ENCODE results near the gene PRXL2C. TPM values are rescaled to one million over a fixed set of nuclear protein-coding genes. Genes with fewer than 3 reads are reported as not detected.
A peak's percentile ranks its signal among the peaks of the same experiment; 100 is the strongest.
"Not testable (repeated sequence)": the region's sequence is repeated elsewhere in the genome, so short reads cannot be mapped to it uniquely, and the experiment has no call there.

Gene PRXL2C, protein sequence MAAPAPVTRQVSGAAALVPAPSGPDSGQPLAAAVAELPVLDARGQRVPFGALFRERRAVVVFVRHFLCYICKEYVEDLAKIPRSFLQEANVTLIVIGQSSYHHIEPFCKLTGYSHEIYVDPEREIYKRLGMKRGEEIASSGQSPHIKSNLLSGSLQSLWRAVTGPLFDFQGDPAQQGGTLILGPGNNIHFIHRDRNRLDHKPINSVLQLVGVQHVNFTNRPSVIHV
- total RNA-seq: 19.7 TPM
- 11.2 TPM for polyA plus RNA-seq

- Histone ChIP-seq H3K27ac (ENCODE audit: low read depth) (peak within 1 kb of the TSS; percentile 96), H3K36me3 (ENCODE audit: insufficient read depth) (no peaks in the 10 kb centered on the region), H3K4me1 (ENCODE audit: insufficient read depth) (no peaks in the 10 kb centered on the region), H3K4me3 (ENCODE audit: low read depth, low read length) (peak within 1 kb of the TSS; percentile 68)
- no peak for DNase-seq (ENCODE audit: extremely low spot score)
- WGBS: 3% methylated on average over 57 of the region's 57 CpGs
Measured at GRCh38 chr9:96655198-96655851, at the start of gene PRXL2C. PRXL2C (minus strand) TSS chr9:96655317; CDS start chr9:96655281, 36 bp downstream.

DNA sequence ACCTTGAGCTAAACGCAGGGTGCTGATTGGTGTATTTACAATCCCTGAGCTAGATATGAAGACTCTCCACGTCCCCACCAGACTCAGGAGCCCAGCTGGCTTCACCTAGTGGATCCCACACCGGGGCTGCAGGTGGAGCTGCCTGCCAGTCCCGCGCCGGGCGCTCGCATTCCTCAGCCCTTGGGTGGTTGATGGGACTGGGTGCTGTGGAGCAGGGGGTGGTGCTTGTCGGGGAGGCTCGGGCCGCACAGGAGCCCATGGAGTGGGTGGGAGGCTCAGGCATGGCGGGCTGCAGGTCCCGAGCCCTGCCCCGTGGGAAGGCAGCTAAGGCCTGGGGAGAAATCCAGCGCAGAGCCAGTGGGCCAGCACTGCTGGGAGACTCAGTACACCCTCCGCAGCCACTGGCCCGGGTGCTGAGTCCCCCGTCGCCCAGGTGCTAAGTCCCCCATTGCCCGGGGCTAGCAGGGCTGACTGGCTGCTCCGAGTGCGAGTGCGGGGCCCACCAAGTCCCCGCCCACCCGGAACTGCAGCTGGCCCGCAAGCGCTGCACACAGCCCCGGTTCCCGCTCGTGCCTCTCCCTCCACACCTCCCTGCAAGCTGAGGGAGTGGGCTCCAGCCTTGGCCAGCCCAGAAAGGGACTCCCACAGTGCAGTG is 45.7 kb upstream of the PRXL2C start:
- not testable (repeated sequence) for H3K36me3 ChIP-seq (ENCODE audit: insufficient read depth); H3K4me1 ChIP-seq (ENCODE audit: insufficient read depth); H3K27ac ChIP-seq (ENCODE audit: low read depth); H3K4me3 ChIP-seq (ENCODE audit: low read depth, low read length); DNase-seq (ENCODE audit: extremely low spot score)
- WGBS: 92% methylated on average over 30 of the region's 30 CpGs

GRCh38 chr9:96691326-96691725 is 36.2 kb upstream of the PRXL2C start:
- no peak overlapping the region for H3K4me3 ChIP-seq (ENCODE audit: low read depth, low read length)
- 67% methylated on average over 1 of the region's 1 CpG for WGBS
- no peaks in the 10 kb centered on the region for H3K4me1 ChIP-seq (ENCODE audit: insufficient read depth)
- H3K27ac ChIP-seq (ENCODE audit: low read depth): no peak overlapping the region
- DNase-seq (ENCODE audit: extremely low spot score): no peak
- H3K36me3 ChIP-seq (ENCODE audit: insufficient read depth): no peaks in the 10 kb centered on the region

- H3K4me3 ChIP-seq (ENCODE audit: low read depth, low read length): no peak overlapping the region
- DNase-seq (ENCODE audit: extremely low spot score): no peak
- no peaks in the 10 kb centered on the region for H3K4me1 ChIP-seq (ENCODE audit: insufficient read depth)
- no peaks in the 10 kb centered on the region for H3K36me3 ChIP-seq (ENCODE audit: insufficient read depth)
- H3K27ac ChIP-seq (ENCODE audit: low read depth): no peak overlapping the region
- WGBS: 76% methylated on average over 8 of the region's 8 CpGs
Measured at GRCh38 chr9:96688745-96689464, 33.8 kb upstream of the PRXL2C start.

- H3K27ac ChIP-seq (ENCODE audit: low read depth): no peak overlapping the region
Measured at GRCh38 chr9:96688187-96688586, 33.1 kb upstream of the PRXL2C start.

GRCh38 chr9:96686638-96687335 is 31.7 kb upstream of the PRXL2C start:
- Histone ChIP-seq H3K36me3 (ENCODE audit: insufficient read depth) (no peaks in the 10 kb centered on the region), H3K4me3 (ENCODE audit: low read depth, low read length) (peak overlapping the region; percentile 40), H3K27ac (ENCODE audit: low read depth) (peak overlapping the region; percentile 56), H3K4me1 (ENCODE audit: insufficient read depth) (no peaks in the 10 kb centered on the region)
- WGBS: 2% methylated on average over 62 of the region's 62 CpGs
- DNase-seq (ENCODE audit: extremely low spot score): peak; percentile 21

More at GRCh38 chr9:96688187-96688586, 33.1 kb upstream of the PRXL2C start:
- H3K4me1 ChIP-seq (ENCODE audit: insufficient read depth): no peaks in the 10 kb centered on the region
- WGBS: 73% methylated on average over 5 of the region's 5 CpGs
- no peak for DNase-seq (ENCODE audit: extremely low spot score)
- H3K36me3 ChIP-seq (ENCODE audit: insufficient read depth): no peaks in the 10 kb centered on the region
- H3K4me3 ChIP-seq (ENCODE audit: low read depth, low read length): no peak overlapping the region

DNA sequence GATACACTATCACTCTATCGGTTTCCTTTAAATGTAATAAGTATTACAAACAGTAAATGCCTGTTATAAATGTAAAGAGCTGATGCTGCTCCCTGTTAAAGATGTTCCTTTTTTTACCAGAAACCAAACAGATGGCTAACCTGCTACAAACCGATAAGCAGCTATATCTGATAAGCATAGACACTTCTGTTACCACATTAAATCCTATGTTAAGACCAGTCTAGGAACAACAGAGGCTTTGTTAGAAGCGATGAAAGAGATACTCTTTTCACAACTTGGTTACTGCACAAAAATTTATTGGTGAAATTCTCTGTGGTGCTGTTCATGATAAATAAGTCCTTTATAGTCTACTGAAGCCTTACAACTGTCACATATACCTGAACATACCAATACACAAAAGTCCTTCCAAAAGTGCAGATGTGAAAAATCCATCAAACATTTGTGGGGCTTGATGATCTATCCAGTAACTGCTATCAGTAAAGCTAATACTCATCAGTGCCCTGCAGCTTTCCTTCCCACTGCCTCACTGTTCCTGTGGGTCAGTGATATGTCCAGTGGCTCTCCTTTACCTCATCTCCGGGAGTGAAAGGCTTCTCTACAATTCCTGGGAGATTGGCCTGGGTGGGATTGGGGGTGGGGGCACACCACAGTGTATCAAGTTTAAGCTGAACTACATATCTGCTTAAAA is 25.8 kb upstream of the PRXL2C start:
- no peak for DNase-seq (ENCODE audit: extremely low spot score)
- no peak overlapping the region for H3K27ac ChIP-seq (ENCODE audit: low read depth)
- no peaks in the 10 kb centered on the region for H3K4me1 ChIP-seq (ENCODE audit: insufficient read depth)
- H3K4me3 ChIP-seq (ENCODE audit: low read depth, low read length): no peak overlapping the region
- no peaks in the 10 kb centered on the region for H3K36me3 ChIP-seq (ENCODE audit: insufficient read depth)
- 45% methylated on average over 4 of the region's 4 CpGs for WGBS

- Histone ChIP-seq H3K4me3 (ENCODE audit: low read depth, low read length) (no peak overlapping the region), H3K4me1 (ENCODE audit: insufficient read depth) (no peaks in the 10 kb centered on the region), H3K27ac (ENCODE audit: low read depth) (no peak overlapping the region), H3K36me3 (ENCODE audit: insufficient read depth) (no peaks in the 10 kb centered on the region)
- no peak for DNase-seq (ENCODE audit: extremely low spot score)
Measured at GRCh38 chr9:96674906-96675538, 19.9 kb upstream of the PRXL2C start.

DNA sequence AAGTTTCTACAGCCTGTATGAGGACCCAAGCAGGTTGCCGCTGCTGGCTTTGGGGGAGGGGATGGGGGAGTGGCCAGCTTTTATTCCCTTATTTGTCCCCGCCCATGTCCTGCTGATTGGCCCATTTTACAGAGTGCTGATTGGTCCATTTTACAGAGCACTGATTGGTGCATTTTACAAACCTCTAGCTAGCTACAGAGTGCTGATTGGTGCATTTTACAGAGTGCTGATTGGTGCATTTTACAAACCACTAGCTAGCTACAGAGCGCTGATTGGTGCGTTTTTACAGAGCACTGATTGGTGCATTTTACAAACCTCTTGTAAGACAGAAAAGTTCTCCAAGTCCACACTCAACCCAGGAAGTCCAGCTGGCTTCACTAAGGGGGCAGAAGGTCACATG is 18.7 kb upstream of the PRXL2C start:
- WGBS: 91% methylated on average over 4 of the region's 4 CpGs
- not testable (repeated sequence) for H3K4me3 ChIP-seq (ENCODE audit: low read depth, low read length); H3K36me3 ChIP-seq (ENCODE audit: insufficient read depth); H3K4me1 ChIP-seq (ENCODE audit: insufficient read depth); DNase-seq (ENCODE audit: extremely low spot score); H3K27ac ChIP-seq (ENCODE audit: low read depth)

GRCh38 chr9:96668868-96669534 is 13.9 kb upstream of the PRXL2C start:
- Histone ChIP-seq H3K4me3 (ENCODE audit: low read depth, low read length) (no peak overlapping the region), H3K27ac (ENCODE audit: low read depth) (no peak overlapping the region), H3K4me1 (ENCODE audit: insufficient read depth) (no peaks in the 10 kb centered on the region), H3K36me3 (ENCODE audit: insufficient read depth) (no peaks in the 10 kb centered on the region)
- WGBS: 93% methylated on average over 20 of the region's 20 CpGs
- no peak for DNase-seq (ENCODE audit: extremely low spot score)

GRCh38 chr9:96667363-96667728 is 12.2 kb upstream of the PRXL2C start:
- WGBS: 86% methylated on average over 2 of the region's 2 CpGs
- Histone ChIP-seq H3K27ac (ENCODE audit: low read depth) (no peak overlapping the region), H3K4me3 (ENCODE audit: low read depth, low read length) (no peak overlapping the region), H3K4me1 (ENCODE audit: insufficient read depth) (no peaks in the 10 kb centered on the region), H3K36me3 (ENCODE audit: insufficient read depth) (no peaks in the 10 kb centered on the region)
- DNase-seq (ENCODE audit: extremely low spot score): no peak

GRCh38 chr9:96666653-96667362 is 11.7 kb upstream of the PRXL2C start:
- H3K27ac ChIP-seq (ENCODE audit: low read depth): not testable (repeated sequence)

More at GRCh38 chr9:96666653-96667362, 11.7 kb upstream of the PRXL2C start:
- H3K4me3 ChIP-seq (ENCODE audit: low read depth, low read length); DNase-seq (ENCODE audit: extremely low spot score); H3K36me3 ChIP-seq (ENCODE audit: insufficient read depth); H3K4me1 ChIP-seq (ENCODE audit: insufficient read depth): not testable (repeated sequence)
- WGBS: 75% methylated on average over 15 of the region's 15 CpGs
